Subcutaneous adipose tissue (tissue), 4 donors: ENCODE measurements around the gene WASF2. TPM values are rescaled to one million over a fixed set of nuclear protein-coding genes. Genes with fewer than 3 reads are reported as not detected.

Source experiments
- CTCF ChIP-seq: fragments of 450-650 bp; IDR thresholded peaks from one replicate; pipeline ENCODE4 v1.5.1; 2016; ENCODE audit warnings: low read depth, mild to moderate bottlenecking, control low read depth, antibody characterized with exemption, moderate library complexity
- total RNA-seq, 4 donors: library from RNA; depleted of rRNA; stranded (reverse); fragments of >200 nt; gene quantifications; one replicate each; pipeline ENCODE4 v1.1.0, GENCODE V29; 2016

The WASF2 gene
- total RNA-seq, 4 donors from 2014 or later = 72.8 to 94.9 (median 80.9) TPM

GRCh38 chr1:27523337-27524020 lies 33.5 kb upstream of the WASF2 start:
- TF ChIP-seq CTCF = no peak

- no peak for TF ChIP-seq CTCF
These were observed 32.7 kb upstream of the WASF2 start for GRCh38 chr1:27522432-27523336.

GRCh38 chr1:27521861-27522431 lies 32.0 kb upstream of the WASF2 start:
- no peak for TF ChIP-seq CTCF

GRCh38 chr1:27521336-27521831 lies 31.4 kb upstream of the WASF2 start:
- no peak for TF ChIP-seq CTCF

- no peak for TF ChIP-seq CTCF
These were observed 30.7 kb upstream of the WASF2 start for GRCh38 chr1:27520651-27521050.

- TF ChIP-seq CTCF = no peak
These were observed 29.6 kb upstream of the WASF2 start for GRCh38 chr1:27519331-27520258.
